Fibroblast of skin of right quadriceps (primary cell): ENCODE results near the gene PPP1R12C.
A peak's percentile ranks its signal among the peaks of the same experiment; 100 is the strongest.
"Not testable (repeated sequence)": the region's sequence is repeated elsewhere in the genome, so short reads cannot be mapped to it uniquely, and the experiment has no call there.

ENCODE experiments used
- DNase-seq: peaks from one replicate; pipeline ENCODE4 v3.0.0-alpha.2; 2013

PPP1R12C gene

GRCh38 chr19:55116859-55117662, at the start of gene PPP1R12C:
Gene PPP1R12C, minus strand, starts transcription at chr19:55117637. Its CDS starts 94 bp downstream, at chr19:55117543.
- DNase-seq: no peak

- DNase-seq: peak; percentile 98
Observed at GRCh38 chr19:55166530-55167268, 49.3 kb upstream of the PPP1R12C start, which contains the start of gene DNAAF3. Gene DNAAF3, minus strand, starts transcription at chr19:55166613. Its CDS starts 200 bp downstream, at chr19:55166413.

- peak; percentile 64 for DNase-seq
Observed at GRCh38 chr19:55165952-55166529, 48.6 kb upstream of the PPP1R12C start.

GRCh38 chr19:55161571-55162322, 44.3 kb upstream of the PPP1R12C start:
- DNase-seq: no peak

GRCh38 chr19:55160986-55161365, 43.5 kb upstream of the PPP1R12C start:
- no peak for DNase-seq

- DNase-seq: peak; percentile 80
Observed at GRCh38 chr19:55160128-55160985, 42.9 kb upstream of the PPP1R12C start.

- DNase-seq: no peak
Observed at GRCh38 chr19:55158848-55159749, 41.7 kb upstream of the PPP1R12C start.

GRCh38 chr19:55158423-55158822, 41.0 kb upstream of the PPP1R12C start:
- no peak for DNase-seq

GRCh38 chr19:55157064-55157908, 39.8 kb upstream of the PPP1R12C start, which contains the start of gene TNNI3:
Gene TNNI3, minus strand, starts transcription at chr19:55157732. Its CDS starts 143 bp downstream, at chr19:55157589.
- no peak for DNase-seq

GRCh38 chr19:55156202-55157063, 39.0 kb upstream of the PPP1R12C start:
- peak; percentile 24 for DNase-seq

GRCh38 chr19:55155784-55156183, 38.3 kb upstream of the PPP1R12C start:
- DNase-seq: not testable (repeated sequence)

- no peak for DNase-seq
Observed at GRCh38 chr19:55153652-55154264, 36.3 kb upstream of the PPP1R12C start.

GRCh38 chr19:55152017-55152416, 34.6 kb upstream of the PPP1R12C start:
- no peak for DNase-seq

- DNase-seq: no peak
Observed at GRCh38 chr19:55149078-55150003, 31.9 kb upstream of the PPP1R12C start, which contains the start of gene TNNT1. Gene TNNT1, minus strand, starts transcription at chr19:55149206. Its CDS starts 2,049 bp downstream, at chr19:55147157.

- DNase-seq: no peak
Observed at GRCh38 chr19:55147545-55148251, 30.3 kb upstream of the PPP1R12C start.

- DNase-seq: no peak
Observed at GRCh38 chr19:55146705-55147273, 29.4 kb upstream of the PPP1R12C start.
